Right lobe of liver (tissue), 4 donors: ENCODE measurements around the gene SPRR1A.

Experiments used
- CTCF ChIP-seq, 4 donors: fragments of 200-600 bp in 3 of 4; fragments of 450-650 bp in 1 of 4; IDR thresholded peaks; one replicate each; pipeline versions ENCODE4 v1.5.1 to v1.8.0; 2016 to 2022; ENCODE audit warnings: antibody characterized with exemption in 4 of 4, mild to moderate bottlenecking in 2 of 4
- POLR2A ChIP-seq: fragments of 450-650 bp; IDR thresholded peaks from one replicate; pipeline ENCODE4 v1.6.1; 2017; ENCODE audit warnings: antibody characterized with exemption, mild to moderate bottlenecking
- donor health status: DM: no; HTN: no; CAD: no.
- donor health status: DM: no; HTN: no; CAD: no.
- donor health status: DM: no; HTN: yes; CAD: no.

DNA sequence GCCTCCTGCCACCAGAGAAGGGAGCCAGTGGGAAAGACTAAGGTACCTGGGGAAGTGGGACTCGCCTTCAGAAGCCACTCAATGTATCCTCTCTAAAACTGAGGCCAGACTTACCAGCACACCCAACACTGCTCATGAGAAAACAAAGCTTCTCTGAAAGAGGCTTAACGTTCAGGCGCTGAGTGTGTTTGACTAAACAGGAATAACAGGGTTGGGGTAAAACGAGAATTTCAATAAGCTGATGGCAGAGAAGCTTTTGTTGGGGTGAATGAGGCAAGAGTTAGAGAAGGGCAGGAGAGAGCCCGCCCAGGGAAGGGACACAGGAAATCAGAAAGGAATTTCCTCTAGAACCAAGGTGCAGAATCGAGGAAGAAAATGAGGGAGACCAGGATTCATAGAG lies 15.9 kb downstream of the SPRR1A start:
- TF ChIP-seq CTCF (IDR thresholded peaks at IDR 0.05) (no peak), POLR2A (no peak)
